ENCODE data around the gene KMT2E. TPM values are rescaled to one million over a fixed set of nuclear protein-coding genes. Genes with fewer than 3 reads are reported as not detected.

The KMT2E gene
- total and polyA plus RNA-seq, 2 donors (not counting 1 experiment from before 2014, with no cell fraction given): 32.4 to 328 TPM

DNA sequence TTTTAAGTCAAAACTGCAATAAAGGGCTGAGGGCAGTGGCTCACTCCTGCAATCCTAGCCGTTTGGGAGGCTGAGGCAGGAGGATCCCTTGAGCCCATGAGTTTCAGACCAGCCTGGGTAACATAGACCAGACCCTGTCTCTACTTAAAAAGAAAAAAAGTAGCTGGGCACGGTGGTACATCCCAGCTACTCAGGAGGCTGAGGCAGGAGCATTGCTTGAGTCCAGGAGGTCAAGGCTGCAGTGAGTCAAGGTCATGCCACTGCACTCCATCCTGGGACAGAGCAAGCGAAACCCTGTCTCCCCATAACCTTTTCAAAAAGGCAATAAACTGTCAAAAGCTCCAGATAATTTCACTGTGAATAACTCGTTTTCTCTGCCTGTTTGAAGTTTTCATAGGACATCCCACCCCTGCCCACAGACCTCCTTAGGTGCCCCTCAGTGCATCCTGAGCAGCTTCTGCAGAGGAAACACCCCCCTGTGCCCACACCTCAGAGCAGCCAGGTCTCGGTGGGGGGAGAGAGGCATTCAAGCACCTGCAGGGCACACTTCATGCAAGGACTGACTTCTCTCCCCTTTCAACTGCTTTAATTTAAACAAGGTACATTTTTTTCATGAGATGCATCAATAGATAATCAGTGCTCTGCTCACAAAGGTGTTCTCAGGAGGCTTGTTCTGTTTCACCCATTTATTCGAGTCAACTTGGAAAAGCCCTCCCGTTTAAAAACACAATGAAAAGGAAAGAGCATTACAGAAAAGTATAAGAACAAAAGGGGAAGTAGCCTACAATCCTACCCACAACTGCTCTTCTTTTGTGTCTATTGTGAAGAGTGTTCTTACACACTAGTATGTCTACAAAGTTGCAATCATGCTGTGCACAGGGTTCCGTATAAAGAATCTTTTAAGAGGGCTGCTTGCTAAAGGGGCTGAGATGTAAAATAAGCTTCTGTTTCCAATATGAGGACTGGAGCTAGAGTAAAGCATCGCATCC lies 104.9 kb downstream of the KMT2E start:
- H3K4me2 ChIP-seq (replicated peaks; ENCODE audit: low read depth, low read length, poor library complexity, severe bottlenecking): peak overlapping the region; percentile 1
- H3K9me3 ChIP-seq (ENCODE audit: control extremely low read depth in 1 of 3, control insufficient read depth in 2 of 3, insufficient read depth in 1 of 3, low read length in 2 of 3): no peaks in the 10 kb centered on the region
- Mint-ChIP-seq H3K9me3 (ENCODE audit: insufficient read depth) (no peaks in the 10 kb centered on the region), H3K4me1 (peaks cover 14% of the 10 kb centered on the region), H3K4me3 (no peak overlapping the region), H3K27ac (peak overlapping the region; percentile 59), H3K27me3 (no peaks in the 10 kb centered on the region)
- DNase-seq (peak; percentile 28), ATAC-seq (ENCODE audit: low read depth) (no peak)
- no peak overlapping the region for H3K4me3 ChIP-seq (ENCODE audit: control extremely low read depth in 1 of 5, extremely low read depth in 1 of 5, insufficient read depth in 1 of 5, low read depth in 2 of 5, low read length in 4 of 5)
- peaks cover 7 to 41% of the 10 kb centered on the region in 2 experiments for H3K36me3 ChIP-seq (replicated peaks in 1 of 2; ENCODE audit: control extremely low read depth in 1 of 2, control insufficient read depth in 1 of 2, extremely low read depth in 1 of 2, insufficient read depth in 2 of 2, low read length in 1 of 2)
- no peak for TF ChIP-seq EZH2 (IDR thresholded peaks at IDR 0.05; ENCODE audit: borderline replicate concordance, insufficient read depth, low read depth, low read length, poor library complexity, severe bottlenecking)
- TF ChIP-seq, protein P1, sequence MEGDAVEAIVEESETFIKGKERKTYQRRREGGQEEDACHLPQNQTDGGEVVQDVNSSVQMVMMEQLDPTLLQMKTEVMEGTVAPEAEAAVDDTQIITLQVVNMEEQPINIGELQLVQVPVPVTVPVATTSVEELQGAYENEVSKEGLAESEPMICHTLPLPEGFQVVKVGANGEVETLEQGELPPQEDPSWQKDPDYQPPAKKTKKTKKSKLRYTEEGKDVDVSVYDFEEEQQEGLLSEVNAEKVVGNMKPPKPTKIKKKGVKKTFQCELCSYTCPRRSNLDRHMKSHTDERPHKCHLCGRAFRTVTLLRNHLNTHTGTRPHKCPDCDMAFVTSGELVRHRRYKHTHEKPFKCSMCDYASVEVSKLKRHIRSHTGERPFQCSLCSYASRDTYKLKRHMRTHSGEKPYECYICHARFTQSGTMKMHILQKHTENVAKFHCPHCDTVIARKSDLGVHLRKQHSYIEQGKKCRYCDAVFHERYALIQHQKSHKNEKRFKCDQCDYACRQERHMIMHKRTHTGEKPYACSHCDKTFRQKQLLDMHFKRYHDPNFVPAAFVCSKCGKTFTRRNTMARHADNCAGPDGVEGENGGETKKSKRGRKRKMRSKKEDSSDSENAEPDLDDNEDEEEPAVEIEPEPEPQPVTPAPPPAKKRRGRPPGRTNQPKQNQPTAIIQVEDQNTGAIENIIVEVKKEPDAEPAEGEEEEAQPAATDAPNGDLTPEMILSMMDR (IDR thresholded peaks at IDR 0.05): no peak
- 78% methylated on average over 4 of the region's 9 CpGs for WGBS (ENCODE audit: insufficient coverage)
- no peaks in the 10 kb centered on the region for H3K27me3 ChIP-seq (replicated peaks in 1 of 4; ENCODE audit: control extremely low read depth in 1 of 4, control insufficient read depth in 3 of 4, insufficient read depth in 4 of 4, low read length in 3 of 4)
- POLR2A ChIA-PET: interaction anchor here (0.6 kb wide), 1 partner anchor 81 kb away, joined by 3 read pairs; no protein-coding TSS in a partner anchor
- no peaks in the 10 kb centered on the region for H4K20me1 ChIP-seq (ENCODE audit: control insufficient read depth, insufficient read depth, low read length, poor library complexity, severe bottlenecking)
- intact Hi-C loops (cut with micrococcal nuclease): loop anchor here (5.0 kb wide), 1 partner anchor 37 kb away; no protein-coding TSS in a partner anchor
- peak overlapping the region; percentile 8 to 47 for H3K27ac ChIP-seq (ENCODE audit: low read length in 2 of 2)
- H2AFZ ChIP-seq (ENCODE audit: insufficient read depth, low read depth, low read length, poor library complexity, severe bottlenecking): no peak overlapping the region
- CTCF ChIA-PET: interaction anchor here (1.0 to 1.4 kb wide), 4 partner anchors 10 to 137 kb away, joined by 3 to 4 read pairs (median 4); no protein-coding TSS in a partner anchor
- no peak overlapping the region for H3K9ac ChIP-seq (ENCODE audit: low read length)
- H3K79me2 ChIP-seq (ENCODE audit: control insufficient read depth, insufficient read depth, low read length): no peaks in the 10 kb centered on the region
- peaks cover 10 to 12% of the 10 kb centered on the region in 2 donors for H3K4me1 ChIP-seq (ENCODE audit: control insufficient read depth in 2 of 2, insufficient read depth in 2 of 2, low read length in 2 of 2)
